H9 (cell line): ENCODE measurements around the gene TMEM192. TPM values are rescaled to one million over a fixed set of nuclear protein-coding genes. Genes with fewer than 3 reads are reported as not detected.

Experiments used
- DNase-seq: peaks from one replicate; pipeline ENCODE4 v3.0.0-alpha.2; 2017
- H2AFZ ChIP-seq: one replicate; pipeline ENCODE4 v1.6.1; 2013; ENCODE audit warnings: mild to moderate bottlenecking, low read length, control low read depth, moderate library complexity
- H2AK5ac ChIP-seq: 2 replicates; pipeline ENCODE4 v1.6.1; 2013; ENCODE audit warnings: low read length, control low read depth, mixed read lengths; ENCODE audit not compliant: insufficient read length
- H2BK120ac ChIP-seq: one replicate; pipeline ENCODE4 v1.6.1; 2013; ENCODE audit warnings: low read depth, mild to moderate bottlenecking, low read length, control low read depth, inconsistent platforms; ENCODE audit not compliant: poor library complexity, severe bottlenecking
- H2BK12ac ChIP-seq: 2 replicates; pipeline ENCODE4 v1.6.1; 2013; ENCODE audit warnings: low read length, control low read depth, mixed read lengths, low read depth; ENCODE audit not compliant: insufficient read length
- H2BK15ac ChIP-seq: 2 replicates; pipeline ENCODE4 v1.6.1; 2013; ENCODE audit warnings: low read depth, low read length, control low read depth
- H2BK20ac ChIP-seq: one replicate; pipeline ENCODE4 v1.6.1; 2013; ENCODE audit warnings: low read depth, mild to moderate bottlenecking, low read length, control low read depth, inconsistent platforms; ENCODE audit not compliant: poor library complexity, severe bottlenecking
- H2BK5ac ChIP-seq: 2 replicates; pipeline ENCODE4 v1.6.1; 2013; ENCODE audit warnings: low read length, control low read depth, mixed read lengths; ENCODE audit not compliant: insufficient read length
- H3K14ac ChIP-seq: 2 replicates; pipeline ENCODE4 v1.6.1; 2013; ENCODE audit warnings: low read length, control low read depth; ENCODE audit not compliant: insufficient read depth
- H3K18ac ChIP-seq: 2 replicates; pipeline ENCODE4 v1.6.1; 2013; ENCODE audit warnings: low read depth, mild to moderate bottlenecking, mixed read lengths, low read length, control low read depth; ENCODE audit not compliant: insufficient read length
- H3K23ac ChIP-seq: 2 replicates; pipeline ENCODE4 v1.6.1; 2013; ENCODE audit warnings: low read length, control low read depth, mixed read lengths, low read depth; ENCODE audit not compliant: insufficient read length
- H3K23me2 ChIP-seq: 2 replicates; pipeline ENCODE4 v1.6.1; 2013; ENCODE audit warnings: low read depth, mild to moderate bottlenecking, mixed read lengths, low read length, control low read depth; ENCODE audit not compliant: insufficient read length, poor library complexity, severe bottlenecking
- H3K27ac ChIP-seq: 2 replicates; pipeline ENCODE4 v1.5.1; 2013; ENCODE audit warnings: low read length, control low read depth, mixed read lengths, low read depth; ENCODE audit not compliant: insufficient read length
- H3K27me3 ChIP-seq: 2 replicates; pipeline ENCODE4 v1.6.1; 2013; ENCODE audit warnings: low read length, control low read depth, inconsistent platforms; ENCODE audit not compliant: insufficient read depth
- H3K4ac ChIP-seq: 2 replicates; pipeline ENCODE4 v1.6.1; 2013; ENCODE audit warnings: low read depth, mild to moderate bottlenecking, control low read depth, inconsistent platforms, low read length, moderate library complexity
- H3K4me1 ChIP-seq: 2 replicates; pipeline ENCODE4 v1.6.1; 2013; ENCODE audit warnings: low read length, control low read depth, inconsistent platforms; ENCODE audit not compliant: insufficient read depth
- H3K4me2 ChIP-seq: 2 replicates; pipeline ENCODE4 v1.6.1; 2013; ENCODE audit warnings: low read length, control low read depth, mixed read lengths; ENCODE audit not compliant: insufficient read length, insufficient read depth
- H3K56ac ChIP-seq: 2 replicates; pipeline ENCODE4 v1.6.1; 2013; ENCODE audit warnings: low read depth, mild to moderate bottlenecking, mixed read lengths, low read length, control low read depth; ENCODE audit not compliant: insufficient read length
- H3K79me1 ChIP-seq: 2 replicates; pipeline ENCODE4 v1.6.1; 2013; ENCODE audit warnings: low read depth, mild to moderate bottlenecking, moderate library complexity, low read length, control low read depth, inconsistent platforms; ENCODE audit not compliant: insufficient read depth, poor library complexity, severe bottlenecking
- H3K79me2 ChIP-seq: 2 replicates; pipeline ENCODE4 v1.6.1; 2013; ENCODE audit warnings: low read length, control low read depth, inconsistent platforms; ENCODE audit not compliant: insufficient read depth
- H3K9ac ChIP-seq: 2 replicates; pipeline ENCODE4 v1.6.1; 2013; ENCODE audit warnings: low read length, control low read depth, mixed read lengths; ENCODE audit not compliant: insufficient read length; ENCODE audit errors: extremely low read depth
- H3K9me3 ChIP-seq: one replicate; pipeline ENCODE4 v1.6.1; 2013; ENCODE audit warnings: low read depth, low read length, inconsistent platforms; ENCODE audit not compliant: control insufficient read depth
- H3T11ph ChIP-seq: one replicate; pipeline ENCODE4 v1.6.1; 2013; ENCODE audit warnings: mild to moderate bottlenecking, low read length, control low read depth, inconsistent platforms
- H4K20me1 ChIP-seq: one replicate; pipeline ENCODE4 v1.6.1; 2013; ENCODE audit not compliant: control insufficient read depth, insufficient read length, insufficient read depth
- H4K5ac ChIP-seq: 2 replicates; pipeline ENCODE4 v1.6.1; 2013; ENCODE audit warnings: low read depth, mild to moderate bottlenecking, mixed read lengths, low read length, control low read depth; ENCODE audit not compliant: insufficient read length
- H4K8ac ChIP-seq: replicated peaks from 2 replicates; pipeline ENCODE4 v1.6.1; 2013; ENCODE audit warnings: low read length, control low read depth, mixed read lengths, low read depth; ENCODE audit not compliant: insufficient read length
- H4K91ac ChIP-seq: 2 replicates; pipeline ENCODE4 v1.6.1; 2013; ENCODE audit warnings: low read depth, mild to moderate bottlenecking, moderate library complexity, mixed read lengths, low read length, control low read depth; ENCODE audit not compliant: insufficient read length
- H3K27ac Mint-ChIP-seq, 3 experiments: 2 replicates in 2 of 3; 3 replicates in 1 of 3; pipeline ENCODE4 v1.8.0; 2020 to 2021; ENCODE audit warnings: mixed read lengths in 3 of 3, mild to moderate bottlenecking in 1 of 3, moderate library complexity in 1 of 3
- H3K27me3 Mint-ChIP-seq: 2 replicates; pipeline ENCODE4 v1.8.0; 2021; ENCODE audit warnings: low read depth, mild to moderate bottlenecking, moderate library complexity, mixed read lengths
- H3K36me3 Mint-ChIP-seq, 3 experiments: 2 replicates in 2 of 3; 3 replicates in 1 of 3; pipeline ENCODE4 v1.8.0; 2020 to 2021; ENCODE audit warnings: low read depth in 3 of 3, mixed read lengths in 3 of 3; ENCODE audit not compliant: insufficient read depth in 1 of 3
- H3K4me1 Mint-ChIP-seq, 2 experiments: 2 replicates each; pipeline ENCODE4 v1.8.0; 2020; ENCODE audit warnings: mixed read lengths in 2 of 2
- H3K4me3 Mint-ChIP-seq, 2 experiments: 2 replicates in 1 of 2; 3 replicates in 1 of 2; pipeline ENCODE4 v1.8.0; 2020 to 2021; ENCODE audit warnings: mild to moderate bottlenecking in 2 of 2, mixed read lengths in 2 of 2, moderate library complexity in 1 of 2
- H3K9me3 Mint-ChIP-seq, 2 experiments: 2 replicates in 1 of 2; 3 replicates in 1 of 2; pipeline ENCODE4 v1.8.0; 2020; ENCODE audit warnings: mild to moderate bottlenecking in 2 of 2, mixed read lengths in 2 of 2, moderate library complexity in 1 of 2
- CTCF ChIP-seq: fragments of 200-600 bp; sonication (generic); conservative IDR thresholded peaks from 3 replicates; pipeline ENCODE4 v1.8.0; 2021; ENCODE audit warnings: antibody characterized with exemption, mild to moderate bottlenecking
- WGBS: extraction: QIAGEN DNeasy Blood & Tissue Kit; methylation state at CpG from one replicate; pipeline ENCODE4 v1.1.7; 2013; ENCODE audit warnings: missing lambda C conversion rate, low lambda C conversion rate, mixed read lengths; ENCODE audit not compliant: insufficient read length; ENCODE audit errors: extremely low coverage; 5-methylcytosine and 5-hydroxymethylcytosine counted together
- total RNA-seq: library from RNA; stranded (reverse); gene quantifications from 2 replicates; pipeline ENCODE4 v1.2.1, GENCODE V29; 2021

Gene TMEM192
- total RNA-seq, 1 experiment from 2014 or later = 8.3 TPM

GRCh38 chr4:165096776-165097175 is 15.9 kb downstream of the TMEM192 start:
- WGBS = no CpG with 5 or more reads among the region's 2 CpGs
- no peaks in the 10 kb centered on the region for H3K23me2 ChIP-seq
- H3K27ac Mint-ChIP-seq = peak overlapping the region in 1 of 3 experiments; percentile 74; a peak in 1 of 7 replicates

More at GRCh38 chr4:165096776-165097175, 15.9 kb downstream of the TMEM192 start:
- peaks cover 6 to 32% (median 26%) of the 10 kb centered on the region in 3 experiments; a peak in 6 of 7 replicates for H3K36me3 Mint-ChIP-seq
- Histone ChIP-seq H2AK5ac (no peak overlapping the region), H4K8ac (no peak overlapping the region), H4K5ac (no peak overlapping the region), H2BK5ac (no peak overlapping the region), H3K27me3 (no peaks in the 10 kb centered on the region), H4K91ac (no peak overlapping the region), H2BK20ac (no peak overlapping the region), H2BK120ac (no peak overlapping the region), H3K79me1 (no peaks in the 10 kb centered on the region), H3K4me2 (no peak overlapping the region), H3K14ac (no peak overlapping the region), H3K56ac (no peak overlapping the region), H2AFZ (no peak overlapping the region), H3K79me2 (no peaks in the 10 kb centered on the region), H3K27ac (no peak overlapping the region), H2BK12ac (no peak overlapping the region), H2BK15ac (no peak overlapping the region), H3K9ac (no peak overlapping the region), H3T11ph (no peak overlapping the region), H3K9me3 (no peaks in the 10 kb centered on the region), H4K20me1 (no peaks in the 10 kb centered on the region), H3K4me1 (no peaks in the 10 kb centered on the region), H3K4ac (no peak overlapping the region), H3K23ac (no peak overlapping the region), H3K18ac (no peak overlapping the region)
- peak; percentile 81 for TF ChIP-seq CTCF
- DNase-seq = no peak
- no peaks in the 10 kb centered on the region for H3K27me3 Mint-ChIP-seq
- no peaks in the 10 kb centered on the region for H3K9me3 Mint-ChIP-seq
- no peaks in the 10 kb centered on the region for H3K4me1 Mint-ChIP-seq
- no peak overlapping the region for H3K4me3 Mint-ChIP-seq
